ENCODE results near the gene ENPP4.
"Not testable (repeated sequence)": the region's sequence is repeated elsewhere in the genome, so short reads cannot be mapped to it uniquely, and the experiment has no call there.

ENPP4 gene

DNA sequence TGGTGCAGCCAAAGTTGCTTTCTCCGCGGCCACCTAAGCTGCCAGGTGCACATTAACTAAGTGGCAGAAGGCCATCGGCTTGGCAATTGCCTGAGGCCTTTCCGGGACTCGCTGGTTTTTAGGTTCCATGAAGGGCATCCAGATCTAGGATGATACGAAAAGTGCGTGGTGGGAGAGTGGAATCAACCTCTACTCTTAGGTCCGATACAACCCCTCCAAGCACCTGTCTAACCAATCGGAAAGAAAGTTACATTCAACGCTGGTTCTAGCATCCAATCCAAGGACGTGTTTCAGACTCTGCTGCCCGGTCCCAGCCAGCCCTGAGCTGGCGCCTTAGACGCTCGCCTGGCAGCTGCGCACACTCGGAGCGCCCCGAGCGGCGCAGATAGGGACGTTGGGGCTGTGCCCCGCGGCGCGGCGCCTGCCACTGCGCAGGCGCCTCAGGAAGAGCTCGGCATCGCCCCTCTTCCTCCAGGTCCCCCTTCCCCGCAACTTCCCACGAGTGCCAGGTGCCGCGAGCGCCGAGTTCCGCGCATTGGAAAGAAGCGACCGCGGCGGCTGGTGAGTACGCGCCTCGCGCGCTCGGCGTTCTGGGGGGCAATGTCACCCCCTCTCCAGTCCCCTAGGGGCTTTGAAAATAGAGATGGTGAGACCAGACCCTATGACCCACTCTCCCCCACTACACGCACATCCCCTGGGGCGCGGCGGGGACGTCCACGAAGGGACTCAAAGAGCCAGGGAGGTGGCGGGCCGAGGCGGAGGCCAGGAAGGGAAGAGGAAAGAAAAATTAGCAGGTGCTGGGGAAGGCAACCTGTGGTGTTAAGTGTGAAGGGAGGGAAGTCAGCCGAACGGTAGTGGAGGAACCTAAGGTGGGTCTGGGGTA is at the start of gene ENPP4:
Gene ENPP4, plus strand, starts transcription at position 361 of the 883 bp plus-strand sequence. CDS start 9,595 bp downstream, outside the sequence.
- ATAC-seq = peak; percentile 100

DNA sequence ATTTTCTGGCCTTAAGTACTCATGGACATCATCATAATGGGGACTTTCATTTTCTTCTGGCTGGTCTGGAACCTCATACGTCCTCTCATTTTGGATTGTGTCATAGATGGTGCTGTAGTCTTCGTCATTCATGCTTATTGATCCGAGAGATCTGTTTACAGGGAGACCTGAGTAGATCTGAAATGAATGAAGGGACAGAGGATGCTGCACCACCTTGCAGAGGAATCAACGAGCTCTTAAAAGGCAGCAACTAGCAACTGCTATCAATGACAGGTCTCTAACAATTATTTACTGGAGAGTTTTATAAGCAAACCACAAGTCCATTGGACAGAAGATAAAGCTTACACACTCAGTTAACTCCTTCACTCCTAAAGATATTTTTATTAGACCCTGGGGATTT is 49.7 kb upstream of the ENPP4 start:
- ATAC-seq = no peak

DNA sequence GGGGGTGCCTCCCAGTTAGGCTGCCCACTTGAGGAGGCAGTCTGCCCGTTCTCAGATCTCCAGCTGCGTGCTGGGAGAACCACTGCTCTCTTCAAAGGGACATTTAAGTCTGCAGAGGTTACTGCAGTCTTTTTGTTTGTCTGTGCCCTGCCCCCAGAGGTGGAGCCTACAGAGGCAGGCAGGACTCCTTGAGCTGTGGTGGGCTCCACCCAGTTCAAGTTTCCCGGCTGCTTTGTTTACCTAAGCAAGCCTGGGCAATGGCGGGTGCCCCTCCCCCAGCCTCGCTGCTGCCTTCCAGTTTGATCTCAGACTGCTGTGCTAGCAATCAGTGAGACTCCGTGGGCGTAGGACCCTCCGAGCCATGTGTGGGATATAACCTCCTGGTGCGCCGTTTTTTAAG is 44.1 kb upstream of the ENPP4 start:
- not testable (repeated sequence) for ATAC-seq

GRCh38 chr6:46090115-46091079 is 39.4 kb upstream of the ENPP4 start:
- ATAC-seq = no peak

GRCh38 chr6:46091080-46091478 is 38.7 kb upstream of the ENPP4 start:
- ATAC-seq = no peak

DNA sequence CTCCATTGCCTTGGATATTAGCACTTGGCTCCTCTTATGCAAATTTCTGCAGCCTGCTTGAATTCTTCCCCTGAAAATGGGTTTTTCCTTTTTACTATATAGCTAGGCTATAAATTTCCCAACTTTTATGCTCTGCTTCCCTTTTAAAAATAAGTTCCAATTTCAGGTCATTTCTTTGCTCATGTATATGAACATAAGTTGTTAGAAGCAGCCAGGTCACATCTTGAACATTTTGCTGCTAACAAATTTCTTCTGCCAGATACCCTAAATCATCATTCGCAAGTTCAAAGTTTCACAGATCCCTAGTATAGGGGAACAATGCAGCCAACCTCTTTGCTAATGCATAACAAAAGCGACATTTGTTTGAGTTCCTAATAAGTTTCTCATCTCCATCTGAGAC is 34.5 kb upstream of the ENPP4 start:
- ATAC-seq = no peak

DNA sequence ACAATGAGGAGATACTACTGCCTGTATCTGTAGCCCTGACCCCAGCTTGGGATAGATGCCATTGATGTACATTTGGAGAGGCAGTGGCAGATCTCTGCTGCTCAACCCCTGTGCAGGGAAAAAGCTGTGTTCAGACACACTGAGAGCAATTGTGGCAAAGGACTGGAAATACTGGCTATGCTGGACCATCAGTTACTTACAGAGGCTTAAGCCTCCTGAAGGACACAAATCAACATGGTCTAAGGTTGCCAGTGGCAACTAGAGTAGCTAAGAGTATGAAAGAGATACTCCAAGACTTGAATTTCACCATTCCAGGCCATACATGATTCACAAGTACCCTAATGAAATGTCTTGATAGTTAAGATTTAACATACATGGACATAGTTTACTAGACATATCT is 32.4 kb upstream of the ENPP4 start:
- no peak for ATAC-seq

DNA sequence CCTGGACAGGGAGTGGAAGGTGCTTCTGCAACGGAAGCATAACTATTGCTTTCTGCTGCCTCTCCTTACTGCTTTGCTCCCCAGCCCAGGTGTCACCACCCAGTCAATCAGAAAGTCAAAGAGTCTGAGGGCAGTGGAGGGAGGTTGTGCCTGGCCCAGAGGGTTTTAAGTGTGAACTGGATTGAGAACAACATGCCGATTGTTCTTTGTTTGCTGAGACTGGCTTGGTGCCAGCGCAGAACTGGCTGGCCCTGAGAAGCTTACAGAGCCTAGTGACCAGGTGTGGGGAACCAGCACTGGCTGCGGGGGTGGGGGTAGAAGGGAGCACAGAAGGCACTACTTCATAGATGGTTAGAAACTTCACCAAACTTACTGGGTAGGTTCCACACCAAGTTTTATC is 31.1 kb upstream of the ENPP4 start:
- ATAC-seq = no peak

DNA sequence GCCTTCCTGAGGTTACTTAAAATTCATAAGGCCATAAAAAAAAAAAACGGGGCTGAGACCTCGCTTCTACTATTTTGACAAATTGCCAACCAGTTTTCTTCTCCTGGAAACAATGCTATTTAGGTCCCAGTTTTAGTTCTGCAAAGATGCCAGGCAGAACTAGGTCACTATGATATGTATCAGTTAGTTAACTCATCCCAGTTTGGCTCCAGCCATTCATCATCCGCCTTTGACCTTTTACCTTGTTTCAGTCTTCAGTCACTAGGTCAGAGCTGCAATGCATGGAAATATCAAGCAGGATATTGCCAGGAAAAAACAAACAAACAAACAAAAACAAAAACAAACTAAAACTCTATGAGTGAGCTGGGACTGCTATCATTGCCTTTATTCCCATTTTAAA is 29.8 kb upstream of the ENPP4 start:
- no peak for ATAC-seq

GRCh38 chr6:46102123-46102522 is 27.7 kb upstream of the ENPP4 start:
- ATAC-seq = no peak

GRCh38 chr6:46103441-46104115 is 26.2 kb upstream of the ENPP4 start:
- ATAC-seq = no peak

DNA sequence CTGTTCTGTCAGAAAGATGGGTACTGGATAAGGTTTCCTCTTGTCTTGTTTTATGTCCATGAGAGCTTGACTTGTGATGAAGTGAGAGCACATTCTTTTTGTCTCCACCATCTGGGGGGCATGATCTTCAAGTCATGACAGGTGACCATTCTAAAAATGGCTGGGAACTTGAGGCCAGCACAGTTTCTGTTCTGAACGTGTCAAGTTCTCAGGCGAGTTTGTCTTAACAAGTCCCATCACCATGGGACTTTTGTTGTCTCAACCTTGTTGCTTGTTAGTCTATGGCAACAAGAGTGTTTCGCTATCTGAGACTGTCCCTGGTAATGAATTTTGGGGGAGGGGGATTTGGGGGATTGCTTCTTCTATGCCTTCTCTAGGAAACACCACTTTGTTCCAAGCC is 25.6 kb upstream of the ENPP4 start:
- ATAC-seq = no peak

DNA sequence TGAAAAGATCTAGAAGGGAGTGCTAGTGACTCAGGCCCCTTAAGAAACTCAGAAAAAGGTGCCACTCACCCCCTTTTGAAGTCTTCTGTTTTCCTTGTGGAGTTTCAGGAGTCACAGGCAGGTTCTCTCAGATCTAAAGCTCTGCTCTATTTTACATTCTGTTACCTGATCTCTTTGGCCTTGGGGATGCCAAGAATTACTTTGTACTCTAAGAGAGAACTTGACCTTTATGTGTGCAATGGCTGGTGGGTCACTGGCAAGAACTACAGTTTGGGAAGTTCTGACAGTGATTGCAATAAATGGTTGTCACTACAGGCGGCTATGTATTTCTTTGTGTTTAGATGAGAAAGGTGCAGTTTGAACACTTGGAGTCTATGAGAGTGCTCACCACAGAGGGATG is 24.2 kb upstream of the ENPP4 start:
- ATAC-seq = no peak

GRCh38 chr6:46113370-46113769 is 16.4 kb upstream of the ENPP4 start:
- no peak for ATAC-seq

GRCh38 chr6:46115634-46116033 is 14.2 kb upstream of the ENPP4 start:
- ATAC-seq = no peak

DNA sequence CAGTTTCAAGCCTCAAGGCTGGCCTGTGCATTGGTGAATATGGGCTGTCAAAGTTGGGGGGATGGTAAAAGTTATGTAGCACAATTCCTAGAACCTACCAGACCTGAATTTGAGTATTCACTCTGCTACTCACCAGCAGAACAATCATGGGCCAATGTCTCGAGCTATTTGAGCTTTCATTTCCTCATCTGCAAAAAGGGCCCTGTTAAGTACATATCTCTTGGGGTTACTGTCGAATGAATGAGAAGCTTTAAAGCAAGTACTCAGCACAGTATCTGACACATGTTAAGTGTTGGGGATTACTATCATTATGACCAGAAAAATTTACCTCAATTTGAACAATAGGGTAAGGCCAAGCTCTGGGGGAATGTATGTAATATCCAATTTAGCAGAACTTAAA is 13.5 kb upstream of the ENPP4 start:
- ATAC-seq = no peak

DNA sequence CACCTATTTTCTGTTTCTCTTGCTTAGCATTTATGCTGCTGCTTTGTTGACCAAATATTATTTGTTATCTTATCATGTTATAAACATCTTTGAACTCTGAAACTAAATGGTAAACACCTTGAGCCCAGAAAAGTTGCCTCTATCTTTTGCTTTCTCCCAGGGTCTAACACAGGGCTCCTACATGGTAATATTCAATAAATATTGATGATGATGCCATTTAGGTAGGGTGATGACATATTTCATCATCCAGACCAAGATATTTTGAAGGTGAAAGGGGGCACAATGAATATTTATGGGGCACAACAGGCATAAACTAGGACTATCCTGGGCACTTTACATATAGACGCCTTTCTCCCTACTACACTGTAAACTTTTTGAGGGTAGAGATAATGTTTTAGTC is 11.6 kb upstream of the ENPP4 start:
- ATAC-seq = no peak

GRCh38 chr6:46118836-46119235 is 11.0 kb upstream of the ENPP4 start:
- ATAC-seq = no peak

GRCh38 chr6:46119679-46120078 is 10.1 kb upstream of the ENPP4 start:
- not testable (repeated sequence) for ATAC-seq

GRCh38 chr6:46128476-46128875 is 1.3 kb upstream of the ENPP4 start:
- no peak for ATAC-seq

DNA sequence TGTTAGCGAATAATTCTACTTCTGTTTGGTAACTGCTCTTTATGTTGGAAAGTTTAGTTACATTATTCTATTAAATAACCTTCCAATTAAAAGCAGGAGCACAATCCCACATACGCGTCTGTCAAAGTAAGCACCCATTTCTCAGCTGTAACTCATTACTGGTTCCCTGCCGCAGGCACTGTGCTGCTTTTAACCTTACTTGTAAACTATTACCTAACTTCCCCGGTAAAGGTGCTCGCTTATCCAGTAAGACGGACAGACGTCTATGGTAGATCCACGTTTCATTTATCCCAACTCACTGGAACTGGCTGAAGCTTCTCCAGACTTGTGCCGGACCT is 529 bp upstream of the ENPP4 start:
- peak in 1 of 2 donors; percentile 5 for ATAC-seq

GRCh38 chr6:46130666-46131065 is 877 bp downstream of the ENPP4 start:
- ATAC-seq = no peak

DNA sequence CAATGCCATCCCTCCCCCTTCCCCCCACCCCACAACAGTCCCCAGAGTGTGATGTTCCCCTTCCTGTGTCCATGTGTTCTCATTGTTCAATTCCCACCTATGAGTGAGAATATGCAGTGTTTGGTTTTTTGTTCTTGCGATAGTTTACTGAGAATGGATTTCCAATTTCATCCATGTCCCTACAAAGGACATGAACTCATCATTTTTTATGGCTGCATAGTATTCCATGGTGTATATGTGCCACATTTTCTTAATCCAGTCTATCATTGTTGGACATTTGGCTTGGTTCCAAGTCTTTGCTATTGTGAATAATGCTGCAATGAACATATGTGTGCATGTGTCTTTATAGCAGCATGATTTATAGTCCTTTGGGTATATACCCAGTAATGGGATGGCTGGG is 1.5 kb downstream of the ENPP4 start:
- ATAC-seq = not testable (repeated sequence)

All from activated CD4-positive, CD25-positive, alpha-beta regulatory T cell treated with anti-CD3 and anti-CD28 coated beads, Interleukin-2, amount 50 U/mL, for 24 hours (primary cell).